Smooth muscle cell (in vitro differentiated cells): Measurements from ENCODE around the gene ZNF226. TPM values are rescaled to one million over a fixed set of nuclear protein-coding genes. Genes with fewer than 3 reads are reported as not detected.
A peak's percentile ranks its signal among the peaks of the same experiment; 100 is the strongest.
"Not testable (repeated sequence)": the region's sequence is repeated elsewhere in the genome, so short reads cannot be mapped to it uniquely, and the experiment has no call there.

Experiments used
- DNase-seq: peaks from one replicate; lab custom pipeline; 2025; ENCODE audit not compliant: unreplicated experiment; lab: John Stamatoyannopoulos, UW
- H2AFZ ChIP-seq: fragments of 200-600 bp; sonication (generic); 2 replicates; pipeline ENCODE4 v1.6.0; 2016; ENCODE audit warnings: antibody characterized with exemption, low read depth, mild to moderate bottlenecking
- H3F3A ChIP-seq: fragments of 200-600 bp; sonication (generic); 2 replicates; pipeline ENCODE4 v1.6.0; 2017; ENCODE audit warnings: antibody characterized with exemption, low read depth
- H3K27ac ChIP-seq: fragments of 200-600 bp; sonication (generic); 2 replicates; pipeline ENCODE4 v1.5.1; 2016; ENCODE audit warnings: low read depth, mild to moderate bottlenecking
- H3K27me3 ChIP-seq: fragments of 200-600 bp; sonication (generic); 2 replicates; pipeline ENCODE4 v1.6.1; 2016; ENCODE audit warnings: low read depth, mild to moderate bottlenecking
- H3K36me3 ChIP-seq: fragments of 200-600 bp; sonication (generic); 2 replicates; pipeline ENCODE4 v1.5.1; 2016; ENCODE audit warnings: low read depth
- H3K4me1 ChIP-seq: fragments of 200-600 bp; sonication (generic); 2 replicates; pipeline ENCODE4 v1.5.1; 2016; ENCODE audit warnings: low read depth
- H3K4me2 ChIP-seq: fragments of 200-600 bp; sonication (generic); 2 replicates; pipeline ENCODE4 v1.6.0; 2016; ENCODE audit warnings: mild to moderate bottlenecking
- H3K4me3 ChIP-seq: fragments of 200-600 bp; sonication (generic); 2 replicates; pipeline ENCODE4 v1.5.1; 2016; ENCODE audit warnings: mild to moderate bottlenecking
- H3K79me2 ChIP-seq: fragments of 200-600 bp; sonication (generic); 2 replicates; pipeline ENCODE4 v1.6.0; 2016; ENCODE audit warnings: low read depth, mild to moderate bottlenecking
- H3K9ac ChIP-seq: fragments of 200-600 bp; sonication (generic); 2 replicates; pipeline ENCODE4 v1.6.0; 2016; ENCODE audit warnings: low read depth
- H3K9me3 ChIP-seq: fragments of 200-600 bp; sonication (generic); replicated peaks from 2 replicates; pipeline ENCODE4 v1.5.1; 2016; ENCODE audit warnings: low read depth
- H4K20me1 ChIP-seq: fragments of 200-600 bp; sonication (generic); 2 replicates; pipeline ENCODE4 v1.6.0; 2016; ENCODE audit warnings: low read depth
- CTCF ChIP-seq: fragments of 200-600 bp; sonication (generic); IDR thresholded peaks from 2 replicates; pipeline ENCODE4 v1.5.1; 2017; ENCODE audit warnings: borderline replicate concordance, mild to moderate bottlenecking, antibody characterized with exemption; ENCODE audit not compliant: insufficient read depth, poor library complexity, severe bottlenecking
- WGBS: methylation state at CpG from one replicate; pipeline ENCODE4 v1.1.7; 2016; ENCODE audit warnings: low lambda C conversion rate; 5-methylcytosine and 5-hydroxymethylcytosine counted together
- polyA plus RNA-seq: library from polyadenylated mRNA; unstranded; fragments of >200 nt; fragmentation: Nextera tagmentation; extraction: Ambion mirVana; gene quantifications from 2 replicates; pipeline ENCODE4 v1.2.1, GENCODE V29; 2016
- total RNA-seq: library from RNA; depleted of rRNA; stranded (reverse); fragments of >200 nt; gene quantifications from 2 replicates; pipeline ENCODE4 v1.2.3, GENCODE V29; 2014

Gene ZNF226
- total and polyA plus RNA-seq, 2 experiments from 2014 or later, result 38.2 to 39.4 TPM

GRCh38 chr19:44212866-44213346 lies 48.0 kb downstream of the ZNF226 start:
- Histone ChIP-seq H3K4me1 (peaks cover 17% of the 10 kb centered on the region), H3K9ac (peak overlapping the region; percentile 59), H3K9me3 (no peaks in the 10 kb centered on the region), H3K27me3 (no peaks in the 10 kb centered on the region), H2AFZ (peak overlapping the region; percentile 99), H3K4me3 (peak overlapping the region; percentile 97), H3K79me2 (peaks cover 31% of the 10 kb centered on the region), H3F3A (peaks cover 3% of the 10 kb centered on the region), H4K20me1 (no peaks in the 10 kb centered on the region), H3K4me2 (peak overlapping the region; percentile 86), H3K27ac (peak overlapping the region; percentile 49), H3K36me3 (peaks cover 10% of the 10 kb centered on the region)
- no peak for DNase-seq
- TF ChIP-seq CTCF, result no peak
- 3% methylated on average over 15 of the region's 15 CpGs for WGBS

DNA sequence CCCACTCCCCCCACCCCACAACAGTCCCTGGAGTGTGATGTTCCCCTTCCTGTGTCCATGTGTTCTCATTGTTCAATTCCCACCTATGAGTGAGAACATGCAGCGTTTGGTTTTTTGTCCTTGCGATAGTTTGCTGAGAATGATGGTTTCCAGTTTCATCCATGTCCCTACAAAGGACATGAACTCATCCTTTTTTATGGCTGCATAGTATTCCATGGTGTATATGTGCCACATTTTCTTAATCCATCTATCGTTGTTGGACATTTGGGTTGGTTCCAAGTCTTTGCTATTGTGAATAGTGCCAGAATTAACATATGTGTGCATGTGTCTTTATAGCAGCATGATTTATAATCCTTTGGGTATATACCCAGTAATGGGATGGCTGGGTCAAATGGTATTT lies 55.0 kb downstream of the ZNF226 start:
- H3K9ac ChIP-seq, H3K27ac ChIP-seq, H3K4me1 ChIP-seq, H3K4me3 ChIP-seq, DNase-seq, H2AFZ ChIP-seq, H4K20me1 ChIP-seq, H3K9me3 ChIP-seq, H3K4me2 ChIP-seq, H3K27me3 ChIP-seq, H3F3A ChIP-seq: not testable (repeated sequence)
- peaks cover 15% of the 10 kb centered on the region for H3K79me2 ChIP-seq
- peaks cover 16% of the 10 kb centered on the region for H3K36me3 ChIP-seq
- WGBS, result 96% methylated on average over 3 of the region's 3 CpGs

GRCh38 chr19:44220761-44221160 lies 55.9 kb downstream of the ZNF226 start:
- not testable (repeated sequence) for H3K79me2 ChIP-seq
- H3K36me3 ChIP-seq, result peaks cover 16% of the 10 kb centered on the region

DNA sequence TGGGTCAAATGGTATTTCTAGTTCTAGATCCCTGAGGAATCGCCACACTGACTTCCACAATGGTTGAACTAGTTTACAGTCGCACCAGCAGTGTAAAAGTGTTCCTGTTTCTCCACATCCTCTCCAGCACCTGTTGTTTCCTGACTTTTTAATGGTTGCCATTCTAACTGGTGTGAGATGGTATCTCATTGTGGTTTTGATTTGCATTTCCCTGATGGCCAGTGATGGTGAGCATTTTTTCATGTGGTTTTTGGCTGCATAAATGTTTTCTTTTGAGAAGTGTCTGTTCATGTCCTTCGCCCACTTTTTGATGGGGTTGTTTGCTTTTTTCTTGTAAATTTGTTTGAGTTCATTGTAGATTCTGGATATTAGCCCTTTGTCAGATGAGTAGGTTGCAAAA lies 56.4 kb downstream of the ZNF226 start:
- H3K4me1 ChIP-seq, DNase-seq, H3K4me3 ChIP-seq, H3K4me2 ChIP-seq, H3K79me2 ChIP-seq, H3K9ac ChIP-seq, H3K27ac ChIP-seq, H3K9me3 ChIP-seq, H2AFZ ChIP-seq, H3K27me3 ChIP-seq, H3F3A ChIP-seq, H4K20me1 ChIP-seq: not testable (repeated sequence)
- 89% methylated on average over 3 of the region's 3 CpGs for WGBS
- peaks cover 16% of the 10 kb centered on the region for H3K36me3 ChIP-seq

More at GRCh38 chr19:44220761-44221160, 55.9 kb downstream of the ZNF226 start:
- H4K20me1 ChIP-seq, H3K9me3 ChIP-seq, H3K4me1 ChIP-seq, H3K4me2 ChIP-seq, H2AFZ ChIP-seq, H3K27ac ChIP-seq, H3K4me3 ChIP-seq, H3K27me3 ChIP-seq, H3F3A ChIP-seq, DNase-seq, H3K9ac ChIP-seq: not testable (repeated sequence)
- WGBS, result 96% methylated on average over 6 of the region's 6 CpGs

Other genes with a start within 250 kb of the ZNF226 start
- gene ZNF45, start 229.8 kb upstream of the ZNF226 start, total RNA-seq, result 6.1 and 14.8 TPM in 2 replicates
- gene ZNF45, start 229.8 kb upstream of the ZNF226 start, polyA plus RNA-seq, result 5.7 and 6.7 TPM in 2 replicates
- gene ZNF221, start 213.9 kb upstream of the ZNF226 start, total RNA-seq, result 4.9 and 6.6 TPM in 2 replicates
- gene ZNF221, start 213.9 kb upstream of the ZNF226 start, polyA plus RNA-seq, result 1.3 and 1.9 TPM in 2 replicates
- gene ZNF155, start 180.9 kb upstream of the ZNF226 start, total RNA-seq, result 4.1 and 11.9 TPM in 2 replicates
- gene ZNF155, start 180.9 kb upstream of the ZNF226 start, polyA plus RNA-seq, result 1.2 and 5.5 TPM in 2 replicates
- gene ZNF230, start 162.1 kb upstream of the ZNF226 start, total RNA-seq, result 10.0 and 17.3 TPM in 2 replicates
- gene ZNF230, start 162.1 kb upstream of the ZNF226 start, polyA plus RNA-seq, result 1.2 and 4.4 TPM in 2 replicates
- 5.3 and 13.5 TPM in 2 replicates for gene ZNF222, start 139.7 kb upstream of the ZNF226 start, total RNA-seq
- 5.2 and 5.9 TPM in 2 replicates for gene ZNF222, start 139.7 kb upstream of the ZNF226 start, polyA plus RNA-seq
- gene ZNF223, start 113.1 kb upstream of the ZNF226 start, total RNA-seq, result 5.5 and 10.2 TPM in 2 replicates
- 5.1 and 6.6 TPM in 2 replicates for gene ZNF223, start 113.1 kb upstream of the ZNF226 start, polyA plus RNA-seq
- 2.4 and 3.2 TPM in 2 replicates for gene ZNF284, start 92.9 kb upstream of the ZNF226 start, total RNA-seq
- 0.91 and 1.3 TPM in 2 replicates for gene ZNF284, start 92.9 kb upstream of the ZNF226 start, polyA plus RNA-seq
- 22.4 and 27.1 TPM in 2 replicates for gene ZNF224, start 70.7 kb upstream of the ZNF226 start, total RNA-seq
- 7.3 and 19.1 TPM in 2 replicates for gene ZNF224, start 70.7 kb upstream of the ZNF226 start, polyA plus RNA-seq
- gene ZNF225, start 51.7 kb upstream of the ZNF226 start, total RNA-seq, result 3.3 and 6.8 TPM in 2 replicates
- gene ZNF225, start 51.7 kb upstream of the ZNF226 start, polyA plus RNA-seq, result 2.5 and 3.1 TPM in 2 replicates
- gene ZNF234, start 23.5 kb upstream of the ZNF226 start, total RNA-seq, result 4.6 and 4.8 TPM in 2 replicates
- gene ZNF234, start 23.5 kb upstream of the ZNF226 start, polyA plus RNA-seq, result 3.2 and 3.8 TPM in 2 replicates
- gene ZNF227, start 47.4 kb downstream of the ZNF226 start, total RNA-seq, result 11.7 and 14.5 TPM in 2 replicates
- gene ZNF227, start 47.4 kb downstream of the ZNF226 start, polyA plus RNA-seq, result 5.9 and 7.1 TPM in 2 replicates
- gene ZNF233, start 94.8 kb downstream of the ZNF226 start, total RNA-seq, result 1.6 TPM in 1 of 2 replicates, not detected in the other
- 0.72 and 0.86 TPM in 2 replicates for gene ZNF233, start 94.8 kb downstream of the ZNF226 start, polyA plus RNA-seq
- 0.85 and 5.5 TPM in 2 replicates for gene ZNF235, start 139.9 kb downstream of the ZNF226 start, total RNA-seq
- 1.3 and 1.5 TPM in 2 replicates for gene ZNF235, start 139.9 kb downstream of the ZNF226 start, polyA plus RNA-seq
- 6.9 and 7.8 TPM in 2 replicates for gene ZNF112, start 191.6 kb downstream of the ZNF226 start, total RNA-seq
- 2.0 and 2.2 TPM in 2 replicates for gene ZNF112, start 191.6 kb downstream of the ZNF226 start, polyA plus RNA-seq
- 4.9 and 6.7 TPM in 2 replicates for gene ZNF285, start 236.5 kb downstream of the ZNF226 start, total RNA-seq
- 3.7 and 5.2 TPM in 2 replicates for gene ZNF285, start 236.5 kb downstream of the ZNF226 start, polyA plus RNA-seq